ENCODE measurements around the gene SYF2. TPM values are rescaled to one million over a fixed set of nuclear protein-coding genes. Genes with fewer than 3 reads are reported as not detected.

The SYF2 gene
- total RNA-seq, 1 donor from 2014 or later: 33.9 TPM

- Histone ChIP-seq H3K4me3 (ENCODE audit: low read length in 3 of 3) (no peak overlapping the region), H3K9me3 (ENCODE audit: control insufficient read depth in 3 of 3, low read length in 3 of 3) (no peaks in the 10 kb centered on the region), H3K27ac (ENCODE audit: low read depth, low read length) (no peak overlapping the region), H3K36me3 (ENCODE audit: control insufficient read depth in 3 of 3, insufficient read depth in 3 of 3, low read length in 3 of 3) (peaks cover 47 to 78% (median 65%) of the 10 kb centered on the region in 3 donors), H3K4me1 (ENCODE audit: control insufficient read depth in 3 of 3, insufficient read depth in 3 of 3, low read length in 3 of 3) (no peaks in the 10 kb centered on the region), H3K9ac (ENCODE audit: low read depth in 1 of 3, low read length in 3 of 3) (no peak overlapping the region), H3K27me3 (ENCODE audit: control insufficient read depth in 3 of 3, insufficient read depth in 3 of 3, low read length in 3 of 3) (no peaks in the 10 kb centered on the region)
Observed at GRCh38 chr1:25223471-25223870, 8.8 kb downstream of the SYF2 start.

DNA sequence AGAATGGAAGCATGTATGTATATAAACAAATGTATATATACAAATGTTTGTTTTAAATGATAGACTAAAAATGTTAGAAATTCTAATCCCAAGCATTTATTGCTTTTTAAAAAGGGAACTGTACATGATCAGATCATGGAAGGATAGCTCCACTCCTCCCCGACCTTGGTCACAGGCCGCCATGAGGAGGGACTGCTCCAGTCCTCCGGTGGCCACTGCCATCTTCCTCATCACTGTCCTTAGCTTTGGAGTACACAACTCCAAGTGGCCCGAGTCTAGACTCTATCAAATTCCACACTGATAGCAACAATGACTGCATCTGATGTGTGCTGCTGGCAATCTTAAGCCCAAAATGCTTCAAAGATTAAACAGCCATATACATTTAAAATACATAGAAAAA, 9.7 kb downstream of the SYF2 start:
- H3K4me3 ChIP-seq (ENCODE audit: low read length in 3 of 3): no peak overlapping the region
- no peaks in the 10 kb centered on the region for H3K9me3 ChIP-seq (ENCODE audit: control insufficient read depth in 3 of 3, low read length in 3 of 3)
- H3K36me3 ChIP-seq (ENCODE audit: control insufficient read depth in 3 of 3, insufficient read depth in 3 of 3, low read length in 3 of 3): peaks cover 43 to 69% (median 57%) of the 10 kb centered on the region in 3 donors
- no peak overlapping the region for H3K9ac ChIP-seq (ENCODE audit: low read depth in 1 of 3, low read length in 3 of 3)
- no peaks in the 10 kb centered on the region for H3K4me1 ChIP-seq (ENCODE audit: control insufficient read depth in 3 of 3, insufficient read depth in 3 of 3, low read length in 3 of 3)
- no peaks in the 10 kb centered on the region for H3K27me3 ChIP-seq (ENCODE audit: control insufficient read depth in 3 of 3, insufficient read depth in 3 of 3, low read length in 3 of 3)
- no peak overlapping the region for H3K27ac ChIP-seq (ENCODE audit: low read depth, low read length)

DNA sequence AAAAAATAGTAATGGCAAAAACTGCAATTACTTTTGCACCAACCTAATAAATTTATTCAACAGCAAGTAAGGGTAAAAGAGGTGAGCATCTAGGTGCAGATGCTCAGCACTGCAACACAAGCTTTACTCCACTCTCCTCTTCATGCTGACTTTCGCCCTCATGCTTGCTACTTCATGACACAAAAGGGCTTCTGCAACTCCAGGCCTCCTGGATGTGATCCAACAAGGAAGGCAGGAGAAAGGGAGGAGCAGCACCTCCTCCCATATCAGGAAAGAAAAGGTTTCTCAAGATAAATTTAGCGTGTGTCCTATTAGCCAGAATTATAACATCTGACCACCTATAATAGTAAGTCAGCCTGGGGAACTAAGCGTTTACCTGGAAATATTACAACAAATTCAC, 11.6 kb downstream of the SYF2 start:
- Histone ChIP-seq H3K36me3 (ENCODE audit: control insufficient read depth in 3 of 3, insufficient read depth in 3 of 3, low read length in 3 of 3) (peaks cover 32 to 54% (median 45%) of the 10 kb centered on the region in 3 donors), H3K9ac (ENCODE audit: low read depth in 1 of 3, low read length in 3 of 3) (no peak overlapping the region), H3K9me3 (ENCODE audit: control insufficient read depth in 3 of 3, low read length in 3 of 3) (no peaks in the 10 kb centered on the region), H3K4me1 (ENCODE audit: control insufficient read depth in 3 of 3, insufficient read depth in 3 of 3, low read length in 3 of 3) (no peaks in the 10 kb centered on the region), H3K4me3 (ENCODE audit: low read length in 3 of 3) (no peak overlapping the region), H3K27me3 (ENCODE audit: control insufficient read depth in 3 of 3, insufficient read depth in 3 of 3, low read length in 3 of 3) (no peaks in the 10 kb centered on the region), H3K27ac (ENCODE audit: low read depth, low read length) (no peak overlapping the region)

DNA sequence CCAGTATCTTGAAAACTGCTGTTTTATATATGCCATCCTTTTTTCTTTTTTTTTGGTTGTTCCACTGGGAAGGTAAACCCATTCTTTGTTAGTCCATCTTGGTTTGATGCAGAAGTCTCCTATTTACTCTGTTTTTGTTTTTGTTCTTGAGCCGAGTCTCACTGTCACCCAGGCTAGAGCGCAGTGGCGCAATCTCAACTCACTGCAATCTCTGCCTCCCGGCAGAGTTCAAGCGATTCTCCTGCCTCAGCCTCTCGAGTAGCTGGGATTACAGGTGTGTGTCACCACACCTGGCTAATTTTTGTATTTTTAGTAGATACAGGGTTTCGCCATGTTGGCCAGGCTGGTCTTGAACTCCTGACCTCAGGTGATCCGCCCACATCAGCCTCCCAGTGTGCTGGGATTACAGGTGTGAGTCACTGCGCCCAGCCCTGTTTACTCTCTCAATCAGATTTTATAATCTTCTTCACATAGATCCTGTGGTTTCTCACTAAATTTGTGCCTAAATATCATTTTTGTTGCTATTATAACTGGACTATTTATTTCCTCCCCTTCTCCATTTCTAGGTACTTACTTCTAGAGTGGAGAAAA, 12.5 kb downstream of the SYF2 start:
- H3K36me3 ChIP-seq (ENCODE audit: control insufficient read depth in 3 of 3, insufficient read depth in 3 of 3, low read length in 3 of 3): peaks cover 31 to 48% (median 43%) of the 10 kb centered on the region in 3 donors
- H3K27ac ChIP-seq (ENCODE audit: low read depth, low read length): no peak overlapping the region
- H3K9me3 ChIP-seq (ENCODE audit: control insufficient read depth in 3 of 3, low read length in 3 of 3): no peaks in the 10 kb centered on the region
- H3K27me3 ChIP-seq (ENCODE audit: control insufficient read depth in 3 of 3, insufficient read depth in 3 of 3, low read length in 3 of 3): no peaks in the 10 kb centered on the region
- H3K9ac ChIP-seq (ENCODE audit: low read depth in 1 of 3, low read length in 3 of 3): no peak overlapping the region
- no peaks in the 10 kb centered on the region for H3K4me1 ChIP-seq (ENCODE audit: control insufficient read depth in 3 of 3, insufficient read depth in 3 of 3, low read length in 3 of 3)
- no peak overlapping the region for H3K4me3 ChIP-seq (ENCODE audit: low read length in 3 of 3)

GRCh38 chr1:25217598-25218232, 14.6 kb downstream of the SYF2 start:
- Histone ChIP-seq H3K36me3 (ENCODE audit: control insufficient read depth in 3 of 3, insufficient read depth in 3 of 3, low read length in 3 of 3) (peaks cover 17 to 28% (median 23%) of the 10 kb centered on the region in 3 donors), H3K4me3 (ENCODE audit: low read length in 3 of 3) (no peak overlapping the region), H3K27me3 (ENCODE audit: control insufficient read depth in 3 of 3, insufficient read depth in 3 of 3, low read length in 3 of 3) (no peaks in the 10 kb centered on the region), H3K4me1 (ENCODE audit: control insufficient read depth in 3 of 3, insufficient read depth in 3 of 3, low read length in 3 of 3) (no peaks in the 10 kb centered on the region), H3K27ac (ENCODE audit: low read depth, low read length) (no peak overlapping the region), H3K9ac (ENCODE audit: low read depth in 1 of 3, low read length in 3 of 3) (no peak overlapping the region), H3K9me3 (ENCODE audit: control insufficient read depth in 3 of 3, low read length in 3 of 3) (no peaks in the 10 kb centered on the region)

- Histone ChIP-seq H3K9me3 (ENCODE audit: control insufficient read depth in 3 of 3, low read length in 3 of 3) (no peaks in the 10 kb centered on the region), H3K27me3 (ENCODE audit: control insufficient read depth in 3 of 3, insufficient read depth in 3 of 3, low read length in 3 of 3) (no peaks in the 10 kb centered on the region), H3K9ac (ENCODE audit: low read depth in 1 of 3, low read length in 3 of 3) (no peak overlapping the region), H3K4me1 (ENCODE audit: control insufficient read depth in 3 of 3, insufficient read depth in 3 of 3, low read length in 3 of 3) (no peaks in the 10 kb centered on the region), H3K4me3 (ENCODE audit: low read length in 3 of 3) (no peak overlapping the region), H3K27ac (ENCODE audit: low read depth, low read length) (no peak overlapping the region), H3K36me3 (ENCODE audit: control insufficient read depth in 3 of 3, insufficient read depth in 3 of 3, low read length in 3 of 3) (peaks cover 12 to 22% (median 17%) of the 10 kb centered on the region in 3 donors)
Observed at GRCh38 chr1:25217015-25217414, 15.3 kb downstream of the SYF2 start.

GRCh38 chr1:25216123-25216522, 16.2 kb downstream of the SYF2 start:
- Histone ChIP-seq H3K4me1 (ENCODE audit: control insufficient read depth in 3 of 3, insufficient read depth in 3 of 3, low read length in 3 of 3) (no peaks in the 10 kb centered on the region), H3K4me3 (ENCODE audit: low read length in 3 of 3) (no peak overlapping the region), H3K27me3 (ENCODE audit: control insufficient read depth in 3 of 3, insufficient read depth in 3 of 3, low read length in 3 of 3) (no peaks in the 10 kb centered on the region), H3K9me3 (ENCODE audit: control insufficient read depth in 3 of 3, low read length in 3 of 3) (no peaks in the 10 kb centered on the region), H3K36me3 (ENCODE audit: control insufficient read depth in 3 of 3, insufficient read depth in 3 of 3, low read length in 3 of 3) (peaks cover 9 to 14% (median 10%) of the 10 kb centered on the region in 3 donors), H3K27ac (ENCODE audit: low read depth, low read length) (no peak overlapping the region), H3K9ac (ENCODE audit: low read depth in 1 of 3, low read length in 3 of 3) (no peak overlapping the region)

- Histone ChIP-seq H3K9me3 (ENCODE audit: control insufficient read depth in 3 of 3, low read length in 3 of 3) (no peaks in the 10 kb centered on the region), H3K9ac (ENCODE audit: low read depth in 1 of 3, low read length in 3 of 3) (no peak overlapping the region), H3K36me3 (ENCODE audit: control insufficient read depth in 3 of 3, insufficient read depth in 3 of 3, low read length in 3 of 3) (no peaks in the 10 kb centered on the region), H3K4me1 (ENCODE audit: control insufficient read depth in 3 of 3, insufficient read depth in 3 of 3, low read length in 3 of 3) (no peaks in the 10 kb centered on the region), H3K4me3 (ENCODE audit: low read length in 3 of 3) (no peak overlapping the region), H3K27ac (ENCODE audit: low read depth, low read length) (no peak overlapping the region), H3K27me3 (ENCODE audit: control insufficient read depth in 3 of 3, insufficient read depth in 3 of 3, low read length in 3 of 3) (peaks cover 0 to 7% (median 0%) of the 10 kb centered on the region in 3 donors)
Observed at GRCh38 chr1:25212725-25213124, 19.6 kb downstream of the SYF2 start.

DNA sequence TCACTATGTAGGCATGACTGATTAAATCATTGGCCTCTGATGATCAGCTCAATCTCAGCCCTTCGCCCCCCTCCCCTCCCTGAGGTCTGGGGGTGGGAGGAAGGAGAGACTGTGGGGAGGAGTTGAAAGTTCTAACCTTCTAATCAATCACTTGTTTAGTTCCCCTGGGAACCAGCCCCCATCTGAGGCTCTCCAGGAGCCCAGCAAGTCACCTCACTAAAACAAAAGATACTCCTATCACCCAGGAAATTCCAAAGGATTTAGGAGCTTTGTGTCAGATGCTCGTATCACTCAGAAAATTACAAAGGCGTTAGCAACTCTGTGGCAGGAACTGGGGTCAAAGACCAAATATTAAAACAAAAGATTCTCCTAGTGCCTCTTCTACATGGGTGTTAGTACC, 21.6 kb downstream of the SYF2 start:
- H3K36me3 ChIP-seq (ENCODE audit: control insufficient read depth in 3 of 3, insufficient read depth in 3 of 3, low read length in 3 of 3): no peaks in the 10 kb centered on the region

DNA sequence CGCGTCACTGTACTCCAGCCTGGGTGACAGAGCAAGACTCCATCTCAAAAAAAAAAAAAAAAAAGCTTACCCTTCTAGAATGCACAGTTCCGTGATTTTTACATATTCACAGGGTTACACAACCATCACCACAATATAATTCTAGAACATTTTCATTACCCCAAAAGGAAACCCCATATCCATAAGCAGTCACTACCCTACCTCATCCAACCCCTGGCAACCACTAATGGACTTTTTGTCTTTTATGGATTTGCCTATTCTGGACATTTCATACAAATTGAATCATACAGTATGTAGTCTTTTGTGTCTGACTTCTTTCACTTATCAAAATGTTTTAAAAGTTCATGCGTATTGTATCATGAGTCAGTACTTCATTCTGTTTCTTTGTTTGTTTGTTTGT, 22.8 kb downstream of the SYF2 start:
- H3K4me1 ChIP-seq (ENCODE audit: control insufficient read depth in 3 of 3, insufficient read depth in 3 of 3, low read length in 3 of 3): no peaks in the 10 kb centered on the region
- no peak overlapping the region for H3K27ac ChIP-seq (ENCODE audit: low read depth, low read length)
- no peaks in the 10 kb centered on the region for H3K36me3 ChIP-seq (ENCODE audit: control insufficient read depth in 3 of 3, insufficient read depth in 3 of 3, low read length in 3 of 3)
- H3K4me3 ChIP-seq (ENCODE audit: low read length in 3 of 3): no peak overlapping the region
- no peak overlapping the region for H3K9ac ChIP-seq (ENCODE audit: low read depth in 1 of 3, low read length in 3 of 3)
- H3K27me3 ChIP-seq (ENCODE audit: control insufficient read depth in 3 of 3, insufficient read depth in 3 of 3, low read length in 3 of 3): peaks cover 0 to 12% (median 0%) of the 10 kb centered on the region in 3 donors
- no peaks in the 10 kb centered on the region for H3K9me3 ChIP-seq (ENCODE audit: control insufficient read depth in 3 of 3, low read length in 3 of 3)

More for the DNA sequence above, 21.6 kb downstream of the SYF2 start:
- Histone ChIP-seq H3K27ac (ENCODE audit: low read depth, low read length) (no peak overlapping the region), H3K4me1 (ENCODE audit: control insufficient read depth in 3 of 3, insufficient read depth in 3 of 3, low read length in 3 of 3) (no peaks in the 10 kb centered on the region), H3K9me3 (ENCODE audit: control insufficient read depth in 3 of 3, low read length in 3 of 3) (no peaks in the 10 kb centered on the region), H3K9ac (ENCODE audit: low read depth in 1 of 3, low read length in 3 of 3) (no peak overlapping the region), H3K27me3 (ENCODE audit: control insufficient read depth in 3 of 3, insufficient read depth in 3 of 3, low read length in 3 of 3) (peaks cover 0 to 10% (median 0%) of the 10 kb centered on the region in 3 donors), H3K4me3 (ENCODE audit: low read length in 3 of 3) (no peak overlapping the region)
